Endothelial cell of umbilical vein (primary cell): Measurements from ENCODE around the gene CALML5. TPM values are rescaled to one million over a fixed set of nuclear protein-coding genes. Genes with fewer than 3 reads are reported as not detected.

Experiments used
- BruUV-seq: library from RNA; stranded (reverse); fragments of 400-500 nt; replicated peaks from 2 replicates; lab custom pipeline; 2021; lab: Mats Ljungman, UMichigan
- CTCF ChIA-PET: fragments of 300-600, 350-600 bp; sonication (Branson Sonifier 250); formaldehyde crosslinking; loops from one replicate; lab custom pipeline; 2021; ENCODE audit warnings: antibody characterized with exemption, inconsistent platforms; lab: Charles Lee
- POLR2A ChIA-PET: fragments of 300-600, 350-600 bp; sonication (Branson Sonifier 250); formaldehyde crosslinking; loops from one replicate; lab custom pipeline; 2021; ENCODE audit warnings: antibody characterized with exemption, inconsistent platforms; lab: Charles Lee
- DNase-seq: peaks from one replicate; pipeline ENCODE4 v3.0.0-alpha.2; 2011; ENCODE audit warnings: low read depth, low spot score
- FAIRE-seq: peaks from 2 replicates; lab custom pipeline; 2011; peaks lifted over from hg19 to GRCh38; lab: Jason Lieb, UNC
- H2AFZ ChIP-seq: 2 replicates; pipeline ENCODE4 v1.6.0; 2012; ENCODE audit warnings: low read depth, low read length, control low read depth, inconsistent platforms
- H3K27ac ChIP-seq: 2 replicates; pipeline ENCODE4 v1.5.1; 2011; ENCODE audit warnings: low read depth, mild to moderate bottlenecking, control low read depth, low read length, moderate library complexity; ENCODE audit not compliant: insufficient read depth
- H3K27me3 ChIP-seq, 2 experiments: 2 replicates each; pipeline versions ENCODE4 v1.6.0 to v1.6.1; 2011; ENCODE audit warnings: low read length in 2 of 2, mixed read lengths in 1 of 2; ENCODE audit not compliant: control insufficient read depth in 2 of 2, insufficient read depth in 2 of 2
- H3K36me3 ChIP-seq, 2 experiments: 2 replicates in 1 of 2; 3 replicates in 1 of 2; pipeline ENCODE4 v1.5.1; 2011; ENCODE audit warnings: low read length in 2 of 2, mild to moderate bottlenecking in 1 of 2, moderate library complexity in 1 of 2; ENCODE audit not compliant: control insufficient read depth in 2 of 2, insufficient read depth in 2 of 2; ENCODE audit errors: extremely low read depth in 1 of 2
- H3K4me1 ChIP-seq: 3 replicates; pipeline ENCODE4 v1.5.1; 2011; ENCODE audit warnings: mild to moderate bottlenecking, low read length; ENCODE audit not compliant: control insufficient read depth, insufficient read depth; ENCODE audit errors: extremely low read depth
- H3K4me2 ChIP-seq: 2 replicates; pipeline ENCODE4 v1.6.1; 2011; ENCODE audit warnings: low read length, control low read depth, mixed read lengths; ENCODE audit not compliant: insufficient read depth
- H3K4me3 ChIP-seq, 3 experiments: fragments of 200-600 bp in 1 of 3; sonication (generic), shearing (Covaris generic) in 1 of 3; replicated peaks in 1 of 3; 2 replicates each; pipeline ENCODE4 v1.5.1; 2011 to 2016; ENCODE audit warnings: control low read depth in 3 of 3, low read length in 3 of 3, mild to moderate bottlenecking in 2 of 3, inconsistent platforms in 1 of 3, low read depth in 1 of 3, moderate library complexity in 1 of 3; ENCODE audit not compliant: insufficient read depth in 1 of 3
- H3K79me2 ChIP-seq: 2 replicates; pipeline ENCODE4 v1.6.0; 2012; ENCODE audit warnings: low read length, inconsistent platforms; ENCODE audit not compliant: control insufficient read depth, insufficient read depth
- H3K9ac ChIP-seq: replicated peaks from 2 replicates; pipeline ENCODE3; 2011; ENCODE audit warnings: low read length, control low read depth; ENCODE audit not compliant: insufficient read depth; ENCODE audit errors: extremely low read depth
- H3K9me1 ChIP-seq: replicated peaks from 3 replicates; pipeline ENCODE4 v1.6.0; 2011; ENCODE audit warnings: mild to moderate bottlenecking, low read length; ENCODE audit not compliant: control insufficient read depth, insufficient read depth; ENCODE audit errors: extremely low read depth
- H3K9me3 ChIP-seq: replicated peaks from 2 replicates; pipeline ENCODE4 v1.5.1; 2012; ENCODE audit warnings: low read length, inconsistent platforms; ENCODE audit not compliant: control insufficient read depth, insufficient read depth
- H4K20me1 ChIP-seq: replicated peaks from 2 replicates; pipeline ENCODE3; 2011; ENCODE audit warnings: mild to moderate bottlenecking, low read length; ENCODE audit not compliant: control insufficient read depth, insufficient read depth; ENCODE audit errors: extremely low read depth
- CTCF ChIP-seq, 2 donors: IDR thresholded peaks; 1 replicate in 1 of 2; 2 replicates in 1 of 2; pipeline ENCODE4 v1.5.1; 2011; ENCODE audit warnings: low read length in 2 of 2, mild to moderate bottlenecking in 2 of 2, moderate library complexity in 2 of 2, control low read depth in 1 of 2, inconsistent platforms in 1 of 2, low read depth in 1 of 2; ENCODE audit not compliant: insufficient read depth in 1 of 2; ENCODE audit errors: extremely low read depth in 1 of 2
- EZH2 ChIP-seq: IDR thresholded peaks from 2 replicates; pipeline ENCODE4 v1.6.1; 2012; ENCODE audit warnings: borderline replicate concordance, low read depth, mild to moderate bottlenecking, moderate library complexity, low read length, inconsistent platforms; ENCODE audit not compliant: severe bottlenecking
- FOS ChIP-seq: IDR thresholded peaks from 2 replicates; pipeline ENCODE4 v1.6.1; 2011; ENCODE audit warnings: mild to moderate bottlenecking, low read length, moderate library complexity, borderline replicate concordance; ENCODE audit not compliant: insufficient read depth
- GATA2 ChIP-seq: IDR thresholded peaks from 2 replicates; pipeline ENCODE4 v1.7.0; 2011; ENCODE audit warnings: low read depth, mild to moderate bottlenecking, moderate library complexity, mixed read lengths, low read length; ENCODE audit not compliant: insufficient read length, insufficient read depth
- JUN ChIP-seq: IDR thresholded peaks from 2 replicates; pipeline ENCODE4 v1.6.1; 2011; ENCODE audit warnings: borderline replicate concordance, low read depth; ENCODE audit not compliant: insufficient read length, insufficient read depth
- MAX ChIP-seq: IDR thresholded peaks from 2 replicates; pipeline ENCODE4 v1.6.1; 2011; ENCODE audit not compliant: insufficient read depth, insufficient read length
- MYC ChIP-seq: IDR thresholded peaks from one replicate; pipeline ENCODE4 v1.6.1; 2011; ENCODE audit warnings: mild to moderate bottlenecking, low read depth, low read length
- POLR2A ChIP-seq: IDR thresholded peaks from 2 replicates; pipeline ENCODE4 v1.6.1; 2012; ENCODE audit warnings: low read depth, mild to moderate bottlenecking, control low read depth, low read length
- POLR2AphosphoS5 ChIP-seq: IDR thresholded peaks from 2 replicates; pipeline ENCODE4 v1.6.1; 2012; ENCODE audit warnings: low read depth, mild to moderate bottlenecking, control low read depth, low read length, moderate library complexity; ENCODE audit not compliant: insufficient read depth
- dilution Hi-C: fragments of 300-500 bp; cut with MboI; formaldehyde crosslinking; loops from one replicate; pipeline ENCODE4 v1.15.0; 2019; ENCODE audit warnings: low sequenced_read_pairs; ENCODE audit not compliant: extremely low pct_ligation_motif_present
- intact Hi-C: fragments of 100-400 bp; cut with micrococcal nuclease; formaldehyde crosslinking; loops from one replicate; pipeline ENCODE4 v1.10.0; 2022
- polyA plus RNA-seq, 4 experiments: library from polyadenylated mRNA; depleted of rRNA in 3 of 4; stranded (reverse) in 3 of 4; unstranded in 1 of 4; fragments of >200 nt; gene quantifications; 2 replicates each; pipeline versions ENCODE4 v1.2.1 to v1.2.3, GENCODE V29; 2011 to 2012; ENCODE audit warnings: missing spikeins in 1 of 4
- total RNA-seq: library from RNA; stranded (reverse); gene quantifications from 2 replicates; pipeline ENCODE4 v1.2.3, GENCODE V29; 2021

Gene CALML5
- total and polyA plus RNA-seq, 2 donors (not counting 3 experiments of a cell fraction or from before 2014, with no cell fraction given): not detected

- intact Hi-C loops: no loop called here
- no peak for DNase-seq
- H3K9me3 ChIP-seq: no peaks in the 10 kb centered on the region
- no peak overlapping the region for H3K27ac ChIP-seq
- no peaks in the 10 kb centered on the region for H3K36me3 ChIP-seq
- FAIRE-seq: no peak
- H3K79me2 ChIP-seq: no peaks in the 10 kb centered on the region
- H3K4me1 ChIP-seq: no peaks in the 10 kb centered on the region
- ChIA-PET CTCF (interaction anchor here (1.3 kb wide), 1 partner anchor 8 kb away, joined by 5 read pairs; no protein-coding TSS in a partner anchor), POLR2A (no interaction called here)
- TF ChIP-seq MYC: no peak
- TF ChIP-seq POLR2A: no peak
- no peak overlapping the region for H3K4me2 ChIP-seq
- no peak overlapping the region for H2AFZ ChIP-seq
- no TSS peak for BruUV-seq
- no peaks in the 10 kb centered on the region for H4K20me1 ChIP-seq
- no peak overlapping the region for H3K4me3 ChIP-seq
- no peak overlapping the region for H3K9ac ChIP-seq
- dilution Hi-C loops: no loop called here
- no peaks in the 10 kb centered on the region for H3K9me1 ChIP-seq
- H3K27me3 ChIP-seq: peaks cover 0 to under 1% of the 10 kb centered on the region in 2 experiments
These were observed 10.3 kb upstream of the CALML5 start for GRCh38 chr10:5509691-5510090.

- no peak overlapping the region for H3K27ac ChIP-seq
- BruUV-seq: no TSS peak
These were observed 9.9 kb upstream of the CALML5 start for GRCh38 chr10:5509236-5509635.

More at GRCh38 chr10:5509236-5509635, 9.9 kb upstream of the CALML5 start:
- no peak overlapping the region for H2AFZ ChIP-seq
- intact Hi-C loops: no loop called here
- H3K79me2 ChIP-seq: no peaks in the 10 kb centered on the region
- DNase-seq (no peak), FAIRE-seq (no peak)
- no peaks in the 10 kb centered on the region for H3K9me3 ChIP-seq
- H3K4me3 ChIP-seq: no peak overlapping the region
- H3K9ac ChIP-seq: no peak overlapping the region
- peaks cover 0 to 1% of the 10 kb centered on the region in 2 experiments for H3K27me3 ChIP-seq
- dilution Hi-C loops: no loop called here
- ChIA-PET POLR2A (no interaction called here), CTCF (interaction anchor here (1.0 kb wide), 1 partner anchor 10 kb away, joined by 3 read pairs; the partner anchor contains the start of gene CALML5)
- no peak overlapping the region for H3K4me2 ChIP-seq
- H4K20me1 ChIP-seq: no peaks in the 10 kb centered on the region
- H3K9me1 ChIP-seq: no peaks in the 10 kb centered on the region
- H3K4me1 ChIP-seq: no peaks in the 10 kb centered on the region
- no peaks in the 10 kb centered on the region for H3K36me3 ChIP-seq
- TF ChIP-seq POLR2AphosphoS5 (no peak), MAX (no peak), EZH2 (no peak), FOS (no peak), POLR2A (no peak), JUN (no peak), CTCF (IDR thresholded peaks at IDR 0.05; ENCODE audit: extremely low read depth in 1 of 2, insufficient read depth in 1 of 2, low read depth in 1 of 2, low read length in 2 of 2) (no peak), MYC (no peak), GATA2 (no peak)
